ENCODE results near the gene SLC39A6. TPM values are rescaled to one million over a fixed set of nuclear protein-coding genes. Genes with fewer than 3 reads are reported as not detected.

Gene SLC39A6
- total RNA-seq, 1 donor from 2014 or later: 17.6 TPM

GRCh38 chr18:36112302-36112701 lies 16.8 kb downstream of the SLC39A6 start:
- POLR2A ChIA-PET: no interaction called here
- Mint-ChIP-seq H3K27me3 (no peaks in the 10 kb centered on the region), H3K36me3 (ENCODE audit: low read depth) (peaks cover 78% of the 10 kb centered on the region), H3K27ac (no peak overlapping the region), H3K4me1 (no peaks in the 10 kb centered on the region), H3K4me3 (no peak overlapping the region), H3K9me3 (no peaks in the 10 kb centered on the region)
- ATAC-seq (ENCODE audit: low read depth) (no peak), DNase-seq (no peak)
- TF ChIP-seq CTCF (IDR thresholded peaks at IDR 0.05): no peak
- intact Hi-C loops (cut with micrococcal nuclease): no loop called here
- CTCF ChIA-PET: no interaction called here

- Mint-ChIP-seq H3K27ac (no peak overlapping the region), H3K9me3 (no peaks in the 10 kb centered on the region), H3K27me3 (no peaks in the 10 kb centered on the region), H3K4me1 (no peaks in the 10 kb centered on the region), H3K4me3 (no peak overlapping the region), H3K36me3 (ENCODE audit: low read depth) (peaks cover 60% of the 10 kb centered on the region)
- DNase-seq: no peak
- intact Hi-C loops (cut with micrococcal nuclease): no loop called here
- ChIA-PET CTCF (no interaction called here), POLR2A (no interaction called here)
- no peak for TF ChIP-seq CTCF (IDR thresholded peaks at IDR 0.05)
- no peak for ATAC-seq (ENCODE audit: low read depth)
These were observed 19.4 kb downstream of the SLC39A6 start for GRCh38 chr18:36109737-36110136.

- Mint-ChIP-seq H3K27me3 (no peaks in the 10 kb centered on the region), H3K27ac (no peak overlapping the region), H3K4me1 (no peaks in the 10 kb centered on the region), H3K4me3 (no peak overlapping the region), H3K9me3 (no peaks in the 10 kb centered on the region), H3K36me3 (ENCODE audit: low read depth) (peaks cover 50% of the 10 kb centered on the region)
- no peak for ATAC-seq (ENCODE audit: low read depth)
- CTCF ChIA-PET: no interaction called here
- TF ChIP-seq CTCF (IDR thresholded peaks at IDR 0.05): no peak
- DNase-seq: no peak
- POLR2A ChIA-PET: no interaction called here
- intact Hi-C loops (cut with micrococcal nuclease): no loop called here
These were observed 20.5 kb downstream of the SLC39A6 start for GRCh38 chr18:36108601-36109000.

GRCh38 chr18:36108196-36108595 lies 20.9 kb downstream of the SLC39A6 start:
- CTCF ChIA-PET: no interaction called here
- Mint-ChIP-seq H3K9me3 (no peaks in the 10 kb centered on the region), H3K27ac (no peak overlapping the region), H3K27me3 (no peaks in the 10 kb centered on the region), H3K4me3 (no peak overlapping the region), H3K4me1 (no peaks in the 10 kb centered on the region), H3K36me3 (ENCODE audit: low read depth) (peaks cover 48% of the 10 kb centered on the region)
- POLR2A ChIA-PET: no interaction called here
- no peak for ATAC-seq (ENCODE audit: low read depth)
- intact Hi-C loops (cut with micrococcal nuclease): no loop called here
- TF ChIP-seq CTCF (IDR thresholded peaks at IDR 0.05): no peak
- DNase-seq: no peak

- ATAC-seq (ENCODE audit: low read depth): no peak
- H3K36me3 Mint-ChIP-seq (ENCODE audit: low read depth): peaks cover 41% of the 10 kb centered on the region
- CTCF ChIA-PET: no interaction called here
These were observed 21.7 kb downstream of the SLC39A6 start for GRCh38 chr18:36107477-36107876.

More at GRCh38 chr18:36107477-36107876, 21.7 kb downstream of the SLC39A6 start:
- DNase-seq: no peak
- intact Hi-C loops (cut with micrococcal nuclease): no loop called here
- POLR2A ChIA-PET: no interaction called here
- no peaks in the 10 kb centered on the region for H3K27me3 Mint-ChIP-seq
- no peak overlapping the region for H3K4me3 Mint-ChIP-seq
- H3K9me3 Mint-ChIP-seq: peaks cover 3% of the 10 kb centered on the region
- H3K4me1 Mint-ChIP-seq: no peaks in the 10 kb centered on the region
- no peak overlapping the region for H3K27ac Mint-ChIP-seq
- no peak for TF ChIP-seq CTCF (IDR thresholded peaks at IDR 0.05)

Data from activated B cell treated with CpG ODN at 0.5 μM for 24 hours (primary cell).